CD14-positive monocyte (primary cell): ENCODE results near the gene DENR. TPM values are rescaled to one million over a fixed set of nuclear protein-coding genes. Genes with fewer than 3 reads are reported as not detected.
A peak's percentile ranks its signal among the peaks of the same experiment; 100 is the strongest.
"Not testable (repeated sequence)": the region's sequence is repeated elsewhere in the genome, so short reads cannot be mapped to it uniquely, and the experiment has no call there.

Experiments
- DNase-seq, 3 donors: peaks; one replicate each; pipeline ENCODE4 v3.0.0-alpha.2; 2011 to 2022
- H2AFZ ChIP-seq: 2 replicates; pipeline ENCODE4 v1.6.0; 2012; ENCODE audit warnings: mild to moderate bottlenecking, low read depth, low read length, inconsistent platforms; ENCODE audit not compliant: insufficient read depth, poor library complexity, severe bottlenecking
- H3K27ac ChIP-seq, 2 donors: 1 replicate in 1 of 2; 2 replicates in 1 of 2; pipeline ENCODE4 v1.5.1; 2012 to 2013; ENCODE audit warnings: low read length in 2 of 2, control low read depth in 1 of 2, inconsistent platforms in 1 of 2, low read depth in 1 of 2, mild to moderate bottlenecking in 1 of 2
- H3K27me3 ChIP-seq, 2 donors: one replicate each; pipeline versions ENCODE4 v1.6.0 to v1.6.1; 2011 to 2013; ENCODE audit warnings: low read length in 2 of 2; ENCODE audit not compliant: control insufficient read depth in 2 of 2, insufficient read depth in 2 of 2
- H3K36me3 ChIP-seq, 2 donors: replicated peaks in 1 of 2; 1 replicate in 1 of 2; 2 replicates in 1 of 2; pipeline versions ENCODE4 v1.5.1 to v1.6.1; 2012 to 2013; ENCODE audit warnings: low read length in 2 of 2, control low read depth in 1 of 2, inconsistent platforms in 1 of 2, mild to moderate bottlenecking in 1 of 2; ENCODE audit not compliant: insufficient read depth in 2 of 2, control insufficient read depth in 1 of 2
- H3K4me1 ChIP-seq, 2 donors: 1 replicate in 1 of 2; 2 replicates in 1 of 2; pipeline versions ENCODE4 v1.5.1 to v1.6.1; 2012 to 2013; ENCODE audit warnings: low read length in 2 of 2, control low read depth in 1 of 2, inconsistent platforms in 1 of 2, mild to moderate bottlenecking in 1 of 2, moderate library complexity in 1 of 2; ENCODE audit not compliant: insufficient read depth in 2 of 2, control insufficient read depth in 1 of 2
- H3K4me2 ChIP-seq: replicated peaks from 2 replicates; pipeline ENCODE3; 2012; ENCODE audit warnings: low read length, moderate library complexity, mild to moderate bottlenecking; ENCODE audit not compliant: poor library complexity, severe bottlenecking; ENCODE audit errors: extremely low read depth
- H3K4me3 ChIP-seq, 3 experiments: fragments of 200-600 bp in 1 of 3; sonication (generic) in 1 of 3; replicated peaks in 1 of 3; 1 replicate in 2 of 3; 2 replicates in 1 of 3; pipeline ENCODE4 v1.5.1; 2011 to 2013; ENCODE audit warnings: low read length in 3 of 3, mild to moderate bottlenecking in 3 of 3, control low read depth in 2 of 3, low read depth in 2 of 3, inconsistent platforms in 1 of 3, moderate library complexity in 1 of 3
- H3K79me2 ChIP-seq: 2 replicates; pipeline ENCODE4 v1.6.0; 2012; ENCODE audit warnings: mild to moderate bottlenecking, control low read depth, inconsistent platforms, low read length, moderate library complexity; ENCODE audit not compliant: insufficient read depth
- H3K9ac ChIP-seq: 2 replicates; pipeline ENCODE4 v1.6.0; 2017; ENCODE audit warnings: low read length, mild to moderate bottlenecking; ENCODE audit not compliant: insufficient read depth, poor library complexity, severe bottlenecking
- H3K9me3 ChIP-seq, 2 donors: replicated peaks in 1 of 2; 1 replicate in 1 of 2; 2 replicates in 1 of 2; pipeline versions ENCODE4 v1.5.1 to v1.6.1; 2012 to 2013; ENCODE audit warnings: low read length in 2 of 2, control low read depth in 1 of 2; ENCODE audit not compliant: control insufficient read depth in 1 of 2, insufficient read depth in 1 of 2
- H4K20me1 ChIP-seq: 2 replicates; pipeline ENCODE4 v1.6.0; 2012; ENCODE audit warnings: mild to moderate bottlenecking, low read length, control low read depth, moderate library complexity; ENCODE audit not compliant: insufficient read depth
- H3K27ac Mint-ChIP-seq, 7 donors: one replicate each; pipeline ENCODE4 v1.8.0; 2020; ENCODE audit warnings: mild to moderate bottlenecking in 7 of 7, mixed read lengths in 7 of 7, moderate library complexity in 6 of 7, inconsistent platforms in 2 of 7
- H3K27me3 Mint-ChIP-seq, 3 donors: one replicate each; pipeline ENCODE4 v1.8.0; 2021 to 2022; ENCODE audit warnings: low read depth in 3 of 3, mild to moderate bottlenecking in 3 of 3, mixed read lengths in 3 of 3, moderate library complexity in 3 of 3, inconsistent platforms in 1 of 3
- H3K36me3 Mint-ChIP-seq, 2 donors: one replicate each; pipeline ENCODE4 v1.8.0; 2020; ENCODE audit warnings: mixed read lengths in 2 of 2, inconsistent platforms in 1 of 2, mild to moderate bottlenecking in 1 of 2
- H3K4me1 Mint-ChIP-seq: one replicate; pipeline ENCODE4 v1.8.0; 2020; ENCODE audit warnings: mild to moderate bottlenecking, mixed read lengths
- H3K4me3 Mint-ChIP-seq, 2 donors: one replicate each; pipeline ENCODE4 v1.8.0; 2020; ENCODE audit warnings: mild to moderate bottlenecking in 2 of 2, mixed read lengths in 2 of 2, moderate library complexity in 1 of 2
- H3K9me3 Mint-ChIP-seq, 7 donors: one replicate each; pipeline ENCODE4 v1.8.0; 2020 to 2022; ENCODE audit warnings: mixed read lengths in 7 of 7, mild to moderate bottlenecking in 6 of 7, moderate library complexity in 6 of 7, inconsistent platforms in 2 of 7
- WGBS: methylation state at CpG from one replicate; pipeline ENCODE4 v1.1.5; 2013; ENCODE audit warnings: missing lambda C conversion rate; ENCODE audit not compliant: insufficient coverage; 5-methylcytosine and 5-hydroxymethylcytosine counted together
- intact Hi-C, 2 donors: fragments of 100-400 bp; cut with micrococcal nuclease; formaldehyde crosslinking; loops; one replicate each; pipeline versions ENCODE4 v1.15.0 to v1.15.1; 2023
- polyA plus RNA-seq, 3 donors: library from polyadenylated mRNA; depleted of rRNA in 1 of 3; unstranded in 2 of 3; stranded (reverse) in 1 of 3; fragments of 300-500 nt in 2 of 3; fragments of >200 nt in 1 of 3; fragmentation: Illumina TruSeq in 2 of 3; gene quantifications; 1 replicate in 2 of 3; 2 replicates in 1 of 3; pipeline ENCODE4 v1.2.3, GENCODE V29; 2012 to 2021
- TF ChIP-seq, protein P1 (sequence below): fragments of 200-600 bp; IDR thresholded peaks from one replicate; pipeline ENCODE4 v1.8.0; 2022; ENCODE audit warnings: antibody characterized with exemption, mild to moderate bottlenecking

Gene DENR
- polyA plus RNA-seq, 3 donors = 11.2 to 34.1 (median 32.5) TPM

DNA sequence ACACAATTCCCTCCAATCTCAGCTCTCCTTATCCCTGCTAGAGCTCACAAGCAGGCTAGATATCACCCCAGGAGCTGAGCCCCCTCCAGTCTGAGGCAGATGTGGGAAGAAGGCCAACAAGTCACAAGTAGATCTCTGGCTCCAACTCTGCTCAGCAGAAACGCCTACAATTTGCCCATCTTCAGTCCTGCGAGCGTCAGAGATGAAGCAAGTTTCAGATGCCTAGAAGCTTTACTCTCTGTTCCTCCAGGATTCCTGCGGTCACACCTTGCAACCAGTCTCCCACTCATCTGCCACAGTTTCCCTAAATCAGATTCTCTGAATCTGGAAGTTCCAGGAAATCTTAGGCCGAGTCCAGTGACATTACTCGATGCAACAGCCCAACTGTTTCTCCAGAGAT, 37.4 kb upstream of the DENR start:
- H3K4me3 ChIP-seq = peak overlapping the region in 2 of 3 experiments; percentile 2 to 20
- H3K9me3 ChIP-seq, H3K9me3 Mint-ChIP-seq, H3K27ac ChIP-seq, H3K9ac ChIP-seq, H3K79me2 ChIP-seq, H3K27me3 ChIP-seq, H3K4me2 ChIP-seq, H3K36me3 ChIP-seq, DNase-seq, H2AFZ ChIP-seq, H4K20me1 ChIP-seq, H3K27me3 Mint-ChIP-seq, H3K36me3 Mint-ChIP-seq, intact Hi-C loops: not testable (repeated sequence)
- 91% methylated on average over 3 of the region's 6 CpGs for WGBS
- peaks cover 49 to 57% of the 10 kb centered on the region in 2 donors for H3K4me1 ChIP-seq
- H3K4me3 Mint-ChIP-seq = peak overlapping the region; percentile 53 to 74
- peaks cover 54% of the 10 kb centered on the region for H3K4me1 Mint-ChIP-seq
- H3K27ac Mint-ChIP-seq = peak overlapping the region in 5 of 7 donors; percentile 67 to 85 (median 80)

DNA sequence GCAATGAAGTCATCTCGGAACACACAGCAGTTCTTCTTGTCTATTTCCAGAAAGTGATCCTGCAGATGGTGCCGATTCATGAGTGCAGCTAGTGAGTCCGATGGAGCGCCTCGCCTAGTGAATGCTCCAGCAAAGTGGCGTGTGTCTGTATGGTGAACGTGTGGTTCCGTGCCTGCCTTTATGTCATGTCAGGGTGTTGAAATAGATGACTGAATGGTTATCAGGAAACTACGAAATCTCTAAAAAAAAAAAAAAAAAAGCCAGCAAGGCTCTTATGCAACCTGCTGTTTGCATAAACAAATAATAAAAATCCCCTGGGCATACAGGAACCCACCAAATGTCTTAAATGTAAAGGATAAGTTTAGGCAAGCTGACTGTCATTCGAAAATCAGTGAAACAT, 36.0 kb upstream of the DENR start, which contains the start of gene HCAR3:
Gene HCAR3, minus strand, starts transcription at position 154 of the 400 bp plus-strand sequence. Its CDS starts 74 bp downstream, at position 80.
- intact Hi-C loops, H3K79me2 ChIP-seq, H3K9me3 Mint-ChIP-seq, H3K27me3 Mint-ChIP-seq, H3K36me3 Mint-ChIP-seq, H3K27me3 ChIP-seq, H3K36me3 ChIP-seq, H3K9me3 ChIP-seq, H4K20me1 ChIP-seq, H2AFZ ChIP-seq: not testable (repeated sequence)
- 0% methylated on average over 2 of the region's 10 CpGs for WGBS
- H3K4me2 ChIP-seq = peak within 1 kb of the TSS; percentile 34
- H3K27ac ChIP-seq = peak within 1 kb of the TSS; percentile 63 to 76
- peak within 1 kb of the TSS; percentile 74 to 89 (median 86) for H3K27ac Mint-ChIP-seq
- peak within 1 kb of the TSS in 2 of 3 experiments; percentile 2 to 53 for H3K4me3 ChIP-seq
- peaks cover 52 to 59% of the 10 kb centered on the region in 2 donors for H3K4me1 ChIP-seq
- H3K9ac ChIP-seq = peak within 1 kb of the TSS; percentile 46
- DNase-seq = peak; percentile 91 to 97 (median 96)
- peak within 1 kb of the TSS; percentile 51 to 74 for H3K4me3 Mint-ChIP-seq
- H3K4me1 Mint-ChIP-seq = peaks cover 51% of the 10 kb centered on the region

DNA sequence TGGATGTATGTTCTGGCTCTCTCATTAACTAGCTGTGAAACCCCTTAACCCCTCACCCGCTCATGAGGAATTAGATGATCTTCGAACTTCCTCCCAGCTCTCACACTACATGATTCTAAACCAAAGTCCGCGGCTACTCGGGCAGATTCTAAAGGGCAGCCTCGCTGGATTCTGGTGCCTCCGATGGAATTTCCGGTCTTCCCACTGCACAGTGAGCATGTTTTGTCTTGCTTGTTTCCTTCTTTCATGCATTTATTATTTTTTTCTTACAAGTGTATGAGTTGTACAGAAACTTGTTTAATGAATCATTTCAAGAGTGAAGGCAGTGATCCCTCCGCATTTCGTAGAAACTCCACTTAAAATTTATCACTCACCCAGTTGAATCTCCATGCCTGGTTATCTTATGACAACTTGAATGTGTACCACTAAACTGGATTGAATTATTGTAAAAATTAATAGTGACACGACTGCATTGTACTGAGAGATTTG, 31.5 kb upstream of the DENR start:
- H3K27ac ChIP-seq = peak overlapping the region in 1 of 2 donors; percentile 73
- DNase-seq = no peak
- H3K79me2 ChIP-seq = no peaks in the 10 kb centered on the region
- WGBS = 92% methylated on average over 2 of the region's 11 CpGs
- no peaks in the 10 kb centered on the region for H4K20me1 ChIP-seq
- H3K9me3 Mint-ChIP-seq = peaks cover 0 to 1% (median 0%) of the 10 kb centered on the region in 7 donors
- TF ChIP-seq, protein P1, sequence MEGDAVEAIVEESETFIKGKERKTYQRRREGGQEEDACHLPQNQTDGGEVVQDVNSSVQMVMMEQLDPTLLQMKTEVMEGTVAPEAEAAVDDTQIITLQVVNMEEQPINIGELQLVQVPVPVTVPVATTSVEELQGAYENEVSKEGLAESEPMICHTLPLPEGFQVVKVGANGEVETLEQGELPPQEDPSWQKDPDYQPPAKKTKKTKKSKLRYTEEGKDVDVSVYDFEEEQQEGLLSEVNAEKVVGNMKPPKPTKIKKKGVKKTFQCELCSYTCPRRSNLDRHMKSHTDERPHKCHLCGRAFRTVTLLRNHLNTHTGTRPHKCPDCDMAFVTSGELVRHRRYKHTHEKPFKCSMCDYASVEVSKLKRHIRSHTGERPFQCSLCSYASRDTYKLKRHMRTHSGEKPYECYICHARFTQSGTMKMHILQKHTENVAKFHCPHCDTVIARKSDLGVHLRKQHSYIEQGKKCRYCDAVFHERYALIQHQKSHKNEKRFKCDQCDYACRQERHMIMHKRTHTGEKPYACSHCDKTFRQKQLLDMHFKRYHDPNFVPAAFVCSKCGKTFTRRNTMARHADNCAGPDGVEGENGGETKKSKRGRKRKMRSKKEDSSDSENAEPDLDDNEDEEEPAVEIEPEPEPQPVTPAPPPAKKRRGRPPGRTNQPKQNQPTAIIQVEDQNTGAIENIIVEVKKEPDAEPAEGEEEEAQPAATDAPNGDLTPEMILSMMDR = no peak
- no peak overlapping the region for H3K9ac ChIP-seq
- intact Hi-C loops = no loop called here
- peak overlapping the region; percentile 59 to 96 (median 84) for H3K27ac Mint-ChIP-seq
- H3K27me3 ChIP-seq = no peaks in the 10 kb centered on the region
- H3K36me3 ChIP-seq = no peaks in the 10 kb centered on the region
- H3K4me3 Mint-ChIP-seq = no peak overlapping the region
- peaks cover 58% of the 10 kb centered on the region for H3K4me1 Mint-ChIP-seq
- no peak overlapping the region for H2AFZ ChIP-seq
- peaks cover 0 to 5% (median 3%) of the 10 kb centered on the region in 3 donors for H3K27me3 Mint-ChIP-seq
- H3K4me2 ChIP-seq = no peak overlapping the region
- H3K4me1 ChIP-seq = peaks cover 59 to 71% of the 10 kb centered on the region in 2 donors
- no peak overlapping the region for H3K4me3 ChIP-seq
- peaks cover 0 to 3% of the 10 kb centered on the region in 2 donors for H3K36me3 Mint-ChIP-seq
- H3K9me3 ChIP-seq = no peaks in the 10 kb centered on the region
